LNCAP (cell line): ENCODE data around the gene CYP39A1.

Experiments
- TF ChIP-seq, protein P1 (sequence below): fragments of 450-650 bp; IDR thresholded peaks from 2 replicates; pipeline ENCODE4 v1.5.1; 2017; ENCODE audit warnings: mild to moderate bottlenecking

The CYP39A1 gene, protein sequence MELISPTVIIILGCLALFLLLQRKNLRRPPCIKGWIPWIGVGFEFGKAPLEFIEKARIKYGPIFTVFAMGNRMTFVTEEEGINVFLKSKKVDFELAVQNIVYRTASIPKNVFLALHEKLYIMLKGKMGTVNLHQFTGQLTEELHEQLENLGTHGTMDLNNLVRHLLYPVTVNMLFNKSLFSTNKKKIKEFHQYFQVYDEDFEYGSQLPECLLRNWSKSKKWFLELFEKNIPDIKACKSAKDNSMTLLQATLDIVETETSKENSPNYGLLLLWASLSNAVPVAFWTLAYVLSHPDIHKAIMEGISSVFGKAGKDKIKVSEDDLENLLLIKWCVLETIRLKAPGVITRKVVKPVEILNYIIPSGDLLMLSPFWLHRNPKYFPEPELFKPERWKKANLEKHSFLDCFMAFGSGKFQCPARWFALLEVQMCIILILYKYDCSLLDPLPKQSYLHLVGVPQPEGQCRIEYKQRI

GRCh38 chr6:46652603-46653438 lies at the start of gene CYP39A1, which contains the start of gene SLC25A27:
Gene CYP39A1 (minus strand): TSS chr6:46652818. CDS start chr6:46652582, 236 bp downstream.
Gene SLC25A27 (plus strand): TSS chr6:46652975. CDS start chr6:46653193, 218 bp downstream.
- TF ChIP-seq, protein P1, sequence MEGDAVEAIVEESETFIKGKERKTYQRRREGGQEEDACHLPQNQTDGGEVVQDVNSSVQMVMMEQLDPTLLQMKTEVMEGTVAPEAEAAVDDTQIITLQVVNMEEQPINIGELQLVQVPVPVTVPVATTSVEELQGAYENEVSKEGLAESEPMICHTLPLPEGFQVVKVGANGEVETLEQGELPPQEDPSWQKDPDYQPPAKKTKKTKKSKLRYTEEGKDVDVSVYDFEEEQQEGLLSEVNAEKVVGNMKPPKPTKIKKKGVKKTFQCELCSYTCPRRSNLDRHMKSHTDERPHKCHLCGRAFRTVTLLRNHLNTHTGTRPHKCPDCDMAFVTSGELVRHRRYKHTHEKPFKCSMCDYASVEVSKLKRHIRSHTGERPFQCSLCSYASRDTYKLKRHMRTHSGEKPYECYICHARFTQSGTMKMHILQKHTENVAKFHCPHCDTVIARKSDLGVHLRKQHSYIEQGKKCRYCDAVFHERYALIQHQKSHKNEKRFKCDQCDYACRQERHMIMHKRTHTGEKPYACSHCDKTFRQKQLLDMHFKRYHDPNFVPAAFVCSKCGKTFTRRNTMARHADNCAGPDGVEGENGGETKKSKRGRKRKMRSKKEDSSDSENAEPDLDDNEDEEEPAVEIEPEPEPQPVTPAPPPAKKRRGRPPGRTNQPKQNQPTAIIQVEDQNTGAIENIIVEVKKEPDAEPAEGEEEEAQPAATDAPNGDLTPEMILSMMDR, result no peak

DNA sequence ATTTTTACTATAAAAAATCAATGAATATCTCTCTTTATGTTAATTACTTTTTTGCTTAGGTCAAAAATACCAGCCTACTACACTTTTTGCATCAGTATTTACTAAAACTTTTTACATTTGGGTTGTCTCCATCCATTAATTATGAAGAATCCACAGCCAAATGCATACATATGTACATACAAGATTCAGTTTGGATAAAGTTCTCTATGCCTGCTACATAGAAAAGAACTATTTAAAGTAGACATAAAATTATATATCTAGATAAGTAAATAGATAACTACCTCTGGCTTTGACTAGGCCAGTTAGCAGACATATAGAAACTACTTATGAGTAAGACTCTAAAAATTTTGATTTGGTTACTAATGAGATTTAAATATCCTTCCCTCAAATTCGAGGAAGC lies 47.4 kb upstream of the CYP39A1 start:
- TF ChIP-seq, protein P1, result no peak

DNA sequence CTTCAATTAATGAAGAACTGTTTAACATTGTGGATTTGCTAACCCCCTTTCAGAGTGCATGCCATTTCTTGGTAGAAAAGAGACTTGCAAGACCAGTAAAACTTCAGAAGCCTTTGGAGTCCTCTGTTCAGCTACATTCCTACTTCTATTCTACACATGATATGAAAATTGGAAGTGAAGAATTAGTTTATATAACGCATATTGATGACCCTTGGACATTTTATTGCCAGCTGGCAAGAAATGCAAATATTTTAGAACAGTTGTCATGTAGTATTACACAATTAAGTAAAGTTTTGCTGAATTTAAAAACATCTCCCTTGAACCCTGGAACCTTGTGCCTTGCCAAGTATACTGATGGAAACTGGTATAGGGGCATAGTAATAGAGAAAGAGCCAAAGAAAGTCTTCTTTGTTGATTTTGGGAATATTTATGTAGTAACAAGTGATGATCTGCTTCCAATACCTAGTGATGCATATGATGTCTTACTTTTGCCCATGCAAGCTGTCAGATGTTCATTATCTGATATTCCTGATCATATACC lies 38.4 kb upstream of the CYP39A1 start:
- TF ChIP-seq, protein P1, result no peak

DNA sequence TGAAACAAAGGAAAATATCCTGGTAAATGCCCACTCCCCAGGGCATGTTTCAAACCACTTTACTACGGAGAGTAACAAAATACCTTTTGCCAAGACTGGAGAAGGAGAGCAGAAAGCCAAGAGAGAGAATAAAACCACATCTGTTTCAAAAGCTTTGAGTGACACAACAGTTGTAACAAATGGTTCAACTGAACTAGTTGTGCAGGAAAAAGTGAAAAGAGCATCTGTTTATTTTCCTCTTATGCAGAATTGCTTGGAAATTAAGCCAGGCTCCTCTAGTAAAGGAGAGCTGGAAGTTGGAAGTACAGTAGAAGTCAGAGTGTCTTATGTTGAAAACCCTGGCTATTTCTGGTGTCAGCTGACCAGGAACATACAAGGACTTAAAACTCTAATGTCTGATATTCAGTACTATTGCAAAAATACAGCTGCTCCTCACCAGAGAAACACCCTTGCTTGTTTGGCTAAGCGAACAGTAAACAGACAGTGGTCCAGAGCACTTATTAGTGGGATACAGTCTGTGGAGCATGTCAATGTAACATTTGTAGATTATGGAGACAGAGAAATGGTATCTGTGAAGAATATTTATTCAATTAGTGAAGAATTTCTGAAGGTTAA lies 37.6 kb upstream of the CYP39A1 start:
- TF ChIP-seq, protein P1, result no peak

- TF ChIP-seq, protein P1, result no peak
Observed at GRCh38 chr6:46689657-46690056, 37.0 kb upstream of the CYP39A1 start.

DNA sequence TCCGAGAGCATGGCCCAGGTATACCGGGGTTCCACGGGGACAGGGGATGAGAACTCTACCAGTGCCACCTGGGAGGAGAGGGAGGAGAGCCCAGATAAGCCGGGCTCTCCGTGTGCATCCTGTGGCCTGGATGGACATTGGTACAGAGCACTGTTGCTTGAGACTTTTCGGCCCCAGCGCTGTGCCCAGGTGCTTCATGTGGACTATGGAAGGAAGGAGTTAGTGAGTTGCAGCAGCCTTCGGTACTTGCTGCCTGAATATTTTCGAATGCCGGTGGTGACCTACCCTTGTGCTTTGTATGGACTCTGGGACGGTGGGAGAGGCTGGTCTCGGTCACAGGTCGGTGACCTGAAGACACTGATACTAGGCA lies 36.3 kb upstream of the CYP39A1 start:
- TF ChIP-seq, protein P1, result no peak
